Lower leg skin (tissue), 3 donors: ENCODE measurements around the gene CNTFR.

Experiments used
- CTCF ChIP-seq, 3 donors: fragments of 450-650 bp; IDR thresholded peaks; one replicate each; pipeline ENCODE4 v1.5.1; 2016; ENCODE audit warnings: antibody characterized with exemption in 3 of 3, mild to moderate bottlenecking in 3 of 3, moderate library complexity in 2 of 3
- POLR2A ChIP-seq, 2 donors: fragments of 450-650 bp; IDR thresholded peaks; one replicate each; pipeline ENCODE4 v1.6.1; 2016 to 2017; ENCODE audit warnings: antibody characterized with exemption in 2 of 2, mild to moderate bottlenecking in 1 of 2, moderate library complexity in 1 of 2

GRCh38 chr9:34580358-34580757, 9.2 kb downstream of the CNTFR start:
- TF ChIP-seq CTCF (IDR thresholded peaks at IDR 0.05) (no peak), POLR2A (IDR thresholded peaks at IDR 0.05) (no peak)
